HepG2 (cell line): ENCODE results near the gene FAM118A. TPM values are rescaled to one million over a fixed set of nuclear protein-coding genes. Genes with fewer than 3 reads are reported as not detected.

Source experiments
- ATF7 ChIP-seq, 2 experiments: fragments of 450-650 bp in 1 of 2; sonication (generic) in 1 of 2; formaldehyde crosslinking in 1 of 2; IDR thresholded peaks; 2 replicates each; pipeline versions ENCODE4 v1.4.0 to v1.6.1; 2016 to 2020; ENCODE audit warnings: antibody characterized with exemption in 1 of 2, mild to moderate bottlenecking in 1 of 2, missing genetic modification reagents in 1 of 2
- GABPA ChIP-seq, 2 experiments: IDR thresholded peaks; 2 replicates each; pipeline ENCODE4 v1.6.1; 2011 to 2016; ENCODE audit warnings: low read depth in 2 of 2, low read length in 1 of 2, missing biosample characterization in 1 of 2, missing genetic modification characterization in 1 of 2
- HNF4A ChIP-seq: sonication (generic); formaldehyde crosslinking; IDR thresholded peaks from 2 replicates; pipeline ENCODE4 v1.4.0; 2020; ENCODE audit warnings: missing genetic modification reagents
- HNRNPLL ChIP-seq: fragments of 200-400 bp; formaldehyde crosslinking; IDR thresholded peaks from 2 replicates; pipeline ENCODE4 v1.6.1; 2017; ENCODE audit warnings: mild to moderate bottlenecking, low read depth, low read length; ENCODE audit not compliant: poor library complexity, severe bottlenecking
- JARID2 ChIP-seq: sonication (generic); formaldehyde crosslinking; IDR thresholded peaks from 2 replicates; pipeline ENCODE4 v1.8.1; 2023; ENCODE audit warnings: missing genetic modification reagents, inconsistent platforms; ENCODE audit not compliant: insufficient replicate concordance
- MEIS2 ChIP-seq: sonication (generic); formaldehyde crosslinking; IDR thresholded peaks from 2 replicates; pipeline ENCODE4 v1.9.0; 2021; ENCODE audit warnings: mild to moderate bottlenecking, missing genetic modification reagents
- PLRG1 ChIP-seq: fragments of 450-650 bp; conservative IDR thresholded peaks from 2 replicates; pipeline ENCODE4 v1.6.1; 2016
- RNF2 ChIP-seq: fragments of 450-650 bp; conservative IDR thresholded peaks from 2 replicates; pipeline ENCODE4 v1.6.1; 2016; ENCODE audit warnings: low read depth
- SIN3A ChIP-seq: IDR thresholded peaks from 2 replicates; pipeline ENCODE4 v1.6.1; 2011; ENCODE audit warnings: low read depth, mild to moderate bottlenecking, control low read depth, low read length, borderline replicate concordance
- TBP ChIP-seq: sonication (generic); formaldehyde crosslinking; IDR thresholded peaks from 2 replicates; pipeline ENCODE4 v1.5.0; 2020; ENCODE audit warnings: missing genetic modification reagents
- ZNF101 ChIP-seq: sonication (generic); formaldehyde crosslinking; IDR thresholded peaks from 2 replicates; pipeline ENCODE4 v1.4.0; 2020; ENCODE audit warnings: mild to moderate bottlenecking, low read depth, missing genetic modification reagents, borderline replicate concordance
- ZNF121 ChIP-seq: sonication (generic); formaldehyde crosslinking; IDR thresholded peaks from 2 replicates; pipeline ENCODE4 v1.5.0; 2020; ENCODE audit warnings: mild to moderate bottlenecking, missing genetic modification reagents
- ZNF142 ChIP-seq: sonication (generic); formaldehyde crosslinking; IDR thresholded peaks from 2 replicates; pipeline ENCODE4 v1.4.0; 2020; ENCODE audit warnings: missing genetic modification reagents
- ZNF331 ChIP-seq: sonication (generic); formaldehyde crosslinking; IDR thresholded peaks from 2 replicates; pipeline ENCODE4 v1.4.0; 2020; ENCODE audit warnings: missing genetic modification reagents
- ZNF335 ChIP-seq: sonication (generic); formaldehyde crosslinking; IDR thresholded peaks from 2 replicates; pipeline ENCODE4 v1.4.0; 2020; ENCODE audit warnings: missing genetic modification reagents
- ZNF543 ChIP-seq: sonication (generic); formaldehyde crosslinking; IDR thresholded peaks from 2 replicates; pipeline ENCODE4 v1.4.0; 2020; ENCODE audit warnings: mild to moderate bottlenecking, missing genetic modification reagents
- ZNF557 ChIP-seq: sonication (generic); formaldehyde crosslinking; IDR thresholded peaks from 2 replicates; pipeline ENCODE4 v1.4.0; 2020; ENCODE audit warnings: missing genetic modification reagents
- ZNF562 ChIP-seq: sonication (generic); formaldehyde crosslinking; IDR thresholded peaks from 2 replicates; pipeline ENCODE4 v1.8.0; 2022; ENCODE audit warnings: missing genetic modification reagents, borderline replicate concordance
- ZNF709 ChIP-seq: sonication (generic); formaldehyde crosslinking; IDR thresholded peaks from 2 replicates; pipeline ENCODE4 v1.5.0; 2020; ENCODE audit warnings: mild to moderate bottlenecking, missing genetic modification reagents
- ZNF770 ChIP-seq: sonication (generic); formaldehyde crosslinking; IDR thresholded peaks from 2 replicates; pipeline ENCODE4 v1.5.0; 2020; ENCODE audit warnings: mild to moderate bottlenecking, missing genetic modification reagents
- ZNF777 ChIP-seq: sonication (generic); formaldehyde crosslinking; IDR thresholded peaks from 2 replicates; pipeline ENCODE4 v1.4.0; 2020; ENCODE audit warnings: missing genetic modification reagents
- ZNF800 ChIP-seq: sonication (generic); formaldehyde crosslinking; IDR thresholded peaks from 2 replicates; pipeline ENCODE4 v1.4.0; 2020; ENCODE audit warnings: missing genetic modification reagents
- polyA plus RNA-seq, 8 experiments: library from polyadenylated mRNA; depleted of rRNA in 3 of 8; stranded (reverse) in 7 of 8; unstranded in 1 of 8; fragments of >200 nt; fragmentation: Illumina TruSeq in 4 of 8; extraction: Trizol in 4 of 8; gene quantifications; 2 replicates each; pipeline versions ENCODE4 v1.2.1 to v1.2.3, GENCODE V29; 2011 to 2016; ENCODE audit warnings: low read depth in 4 of 8, missing spikeins in 1 of 8, mixed read lengths in 1 of 8; ENCODE audit not compliant: insufficient read depth in 1 of 8
- total RNA-seq, 5 experiments: library from RNA; depleted of rRNA; stranded (reverse); fragments of >200 nt; fragmentation: Illumina TruSeq; extraction: Trizol; gene quantifications; 2 replicates each; pipeline ENCODE4 v1.2.3, GENCODE V29; 2016; ENCODE audit warnings: low read depth in 1 of 5

FAM118A gene
- total and polyA plus RNA-seq, 2 of the 13 experiments (the other 11 are each of a cell fraction or from before 2014, with no cell fraction given), result 36.7 to 48.2 TPM

- no peak for TF ChIP-seq ZNF562 (CRISPR knock-in tag)
- TF ChIP-seq PLRG1, result no peak
- TF ChIP-seq TBP (CRISPR knock-in tag), result no peak
- peak; percentile 33; the same call in 1 of the 2 replicates for TF ChIP-seq ZNF770 (CRISPR knock-in tag)
- no peak for TF ChIP-seq ZNF331 (CRISPR knock-in tag)
- no peak for TF ChIP-seq SIN3A
- TF ChIP-seq ZNF543, result no peak
- no peak for TF ChIP-seq HNRNPLL
- no peak for TF ChIP-seq ZNF101
- TF ChIP-seq JARID2 (CRISPR knock-in tag), result no peak
- no peak for TF ChIP-seq GABPA (IDR thresholded peaks at IDR 0.05; ENCODE audit: low read depth, low read length)
- no peak for TF ChIP-seq GABPA (CRISPR knock-in tag; IDR thresholded peaks at IDR 0.05; ENCODE audit: low read depth)
- TF ChIP-seq ZNF557 (CRISPR knock-in tag), result no peak
- no peak for TF ChIP-seq ZNF777 (CRISPR knock-in tag)
- no peak for TF ChIP-seq ATF7 (IDR thresholded peaks at IDR 0.05)
- TF ChIP-seq ATF7 (CRISPR knock-in tag; IDR thresholded peaks at IDR 0.05), result no peak
- TF ChIP-seq ZNF121, result peak; percentile 88
- TF ChIP-seq HNF4A (CRISPR knock-in tag), result peak; percentile 41; the same call in 1 of the 2 replicates
- TF ChIP-seq ZNF709 (CRISPR knock-in tag), result no peak
- TF ChIP-seq RNF2, result no peak
- TF ChIP-seq MEIS2 (CRISPR knock-in tag), result no peak
- TF ChIP-seq ZNF335 (CRISPR knock-in tag), result no peak
- no peak for TF ChIP-seq ZNF142 (CRISPR knock-in tag)
- no peak for TF ChIP-seq ZNF800 (CRISPR knock-in tag)
Observed at GRCh38 chr22:45305456-45306075, 4.2 kb upstream of the FAM118A start (continued).
